Activated naive CD4-positive, alpha-beta T cell treated with anti-CD3 and anti-CD28 coated beads, Interleukin-2, amount 50 U/mL, for 24 hours (primary cell): ENCODE data around the gene LRRC15.

ENCODE experiments used
- H3K27ac Mint-ChIP-seq: one replicate; pipeline ENCODE4 v1.8.0; 2021; ENCODE audit warnings: mild to moderate bottlenecking, mixed read lengths
- H3K27me3 Mint-ChIP-seq: one replicate; pipeline ENCODE4 v1.8.0; 2021; ENCODE audit warnings: mixed read lengths
- H3K36me3 Mint-ChIP-seq: one replicate; pipeline ENCODE4 v1.8.0; 2021; ENCODE audit warnings: mixed read lengths
- H3K4me1 Mint-ChIP-seq: one replicate; pipeline ENCODE4 v1.8.0; 2021; ENCODE audit warnings: mixed read lengths
- H3K4me3 Mint-ChIP-seq: one replicate; pipeline ENCODE4 v1.8.0; 2021; ENCODE audit warnings: mild to moderate bottlenecking, mixed read lengths
- H3K9me3 Mint-ChIP-seq: one replicate; pipeline ENCODE4 v1.8.0; 2021; ENCODE audit warnings: mixed read lengths

The LRRC15 gene

DNA sequence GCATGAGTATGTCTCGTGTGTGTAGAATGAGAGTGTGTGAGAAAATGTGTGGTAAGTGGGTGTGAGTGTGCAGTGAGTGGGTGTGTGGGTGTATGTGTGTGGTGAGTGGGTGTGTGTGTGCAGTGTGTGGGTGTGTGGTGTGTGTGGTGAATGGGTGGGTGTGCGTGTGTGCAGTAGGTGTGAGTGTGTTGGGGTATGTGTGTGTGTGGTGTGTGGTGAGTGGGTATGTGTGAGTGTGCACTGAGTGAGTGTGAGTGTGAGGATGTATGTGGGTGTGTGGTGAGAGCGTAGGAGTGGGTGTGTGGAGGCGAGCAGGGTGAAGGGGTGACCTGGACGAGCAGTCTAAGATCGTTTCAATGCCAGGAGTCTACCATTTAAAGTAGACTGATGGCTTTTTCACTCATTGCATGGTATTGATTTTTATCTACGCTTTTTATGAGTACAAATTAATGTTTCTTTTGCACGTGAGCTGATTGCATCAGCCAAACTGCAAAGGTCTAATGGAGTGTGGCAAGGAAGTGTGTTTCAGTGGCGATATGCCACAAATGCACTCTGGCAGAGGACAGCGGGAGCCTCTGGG, 16.8 kb downstream of the LRRC15 start:
- H3K9me3 Mint-ChIP-seq, result no peaks in the 10 kb centered on the region
- no peak overlapping the region for H3K27ac Mint-ChIP-seq
- H3K27me3 Mint-ChIP-seq, result peaks cover 1% of the 10 kb centered on the region
- no peaks in the 10 kb centered on the region for H3K36me3 Mint-ChIP-seq
- peaks cover 3% of the 10 kb centered on the region for H3K4me1 Mint-ChIP-seq
- no peak overlapping the region for H3K4me3 Mint-ChIP-seq

DNA sequence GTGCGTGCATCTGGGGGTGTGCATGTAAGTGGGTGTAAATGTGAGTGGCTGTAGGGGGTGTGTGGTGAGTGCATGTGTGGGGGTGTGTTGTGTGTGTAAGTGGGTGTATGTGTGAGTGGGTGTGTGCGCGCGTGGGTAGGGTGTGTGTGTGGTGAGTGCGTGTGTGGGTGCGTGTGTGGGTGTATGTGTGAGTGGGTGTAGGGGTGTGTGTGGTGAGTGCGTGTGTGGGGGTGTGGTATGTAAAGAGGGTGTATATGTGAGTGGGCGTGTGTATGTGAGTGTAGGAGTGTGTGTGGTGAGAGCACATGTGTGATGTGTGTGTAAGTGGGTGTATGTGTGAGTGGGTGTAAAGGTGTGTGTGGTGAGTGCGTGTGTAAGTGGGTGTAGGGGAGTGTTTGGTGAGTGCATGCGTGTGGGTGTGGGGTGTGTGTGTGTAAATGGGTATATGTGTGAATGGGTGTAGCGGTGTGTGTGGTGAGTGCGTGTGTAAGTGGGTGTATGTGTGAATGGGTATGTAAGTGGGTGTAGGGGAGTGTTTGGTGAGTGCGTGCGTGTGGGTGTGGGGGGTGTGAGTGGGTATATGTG, 17.5 kb downstream of the LRRC15 start:
- peaks cover 3% of the 10 kb centered on the region for H3K4me1 Mint-ChIP-seq

DNA sequence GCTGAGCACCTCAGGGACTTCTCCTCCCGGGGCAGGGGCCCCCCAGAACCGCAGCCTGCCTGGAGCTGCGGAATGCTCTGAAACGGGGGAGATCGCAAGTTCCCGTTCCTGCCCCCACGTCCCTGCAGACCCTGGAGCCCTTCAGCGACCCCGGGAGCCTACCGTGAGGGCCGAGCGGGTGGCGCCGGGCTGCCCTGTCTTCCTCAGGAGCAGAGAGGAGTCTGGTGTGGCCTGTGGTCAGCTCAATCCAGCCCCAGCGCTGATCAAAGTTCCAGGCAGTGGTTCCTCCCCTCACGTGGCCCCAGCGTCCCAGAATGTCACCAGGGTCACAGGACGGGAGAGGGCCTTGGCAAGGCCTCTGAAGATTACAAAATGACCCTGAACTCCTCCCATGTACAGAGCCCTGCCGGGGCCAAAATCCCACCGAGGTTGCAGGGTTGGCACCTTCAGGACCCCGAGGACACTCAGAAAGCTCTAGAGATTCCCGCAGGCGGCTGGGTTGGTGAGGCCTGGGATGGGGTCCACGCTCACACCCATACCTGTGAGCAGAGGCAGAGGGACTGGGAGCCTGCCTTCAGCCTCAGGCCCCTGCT, 18.4 kb downstream of the LRRC15 start, which contains the start of gene CPN2:
CPN2 (minus strand) TSS at position 249 of the 593 bp plus-strand sequence. CDS start 8,626 bp downstream, outside the sequence.
- Mint-ChIP-seq H3K27me3 (no peaks in the 10 kb centered on the region), H3K4me1 (peaks cover 3% of the 10 kb centered on the region), H3K27ac (no peak within 1 kb of the TSS), H3K36me3 (no peaks in the 10 kb centered on the region), H3K9me3 (no peaks in the 10 kb centered on the region), H3K4me3 (no peak within 1 kb of the TSS)

More for the DNA sequence above, 17.5 kb downstream of the LRRC15 start:
- H3K27me3 Mint-ChIP-seq, result peaks cover 1% of the 10 kb centered on the region
- H3K4me3 Mint-ChIP-seq, result no peak overlapping the region
- H3K27ac Mint-ChIP-seq, result no peak overlapping the region
- no peaks in the 10 kb centered on the region for H3K36me3 Mint-ChIP-seq
- H3K9me3 Mint-ChIP-seq, result no peaks in the 10 kb centered on the region

DNA sequence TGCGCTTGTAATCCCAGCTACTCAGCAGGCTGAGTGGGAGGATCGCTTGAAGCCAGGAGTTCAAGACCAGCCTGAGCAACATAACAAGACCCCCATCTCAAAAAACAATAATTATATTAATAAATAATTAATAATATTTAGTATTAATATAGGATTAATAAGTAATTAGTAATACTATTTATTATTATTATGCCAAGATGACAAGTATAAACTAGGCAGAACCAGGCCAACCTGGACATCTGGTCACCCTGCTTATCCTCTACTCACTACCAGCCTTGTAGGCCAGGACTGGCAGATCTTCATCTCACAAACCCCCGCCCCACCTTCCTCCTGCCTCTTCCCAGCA, 18.8 kb downstream of the LRRC15 start:
- Mint-ChIP-seq H3K27me3 (no peaks in the 10 kb centered on the region), H3K4me1 (peaks cover 3% of the 10 kb centered on the region), H3K36me3 (no peaks in the 10 kb centered on the region), H3K9me3 (no peaks in the 10 kb centered on the region), H3K4me3 (no peak overlapping the region), H3K27ac (no peak overlapping the region)

DNA sequence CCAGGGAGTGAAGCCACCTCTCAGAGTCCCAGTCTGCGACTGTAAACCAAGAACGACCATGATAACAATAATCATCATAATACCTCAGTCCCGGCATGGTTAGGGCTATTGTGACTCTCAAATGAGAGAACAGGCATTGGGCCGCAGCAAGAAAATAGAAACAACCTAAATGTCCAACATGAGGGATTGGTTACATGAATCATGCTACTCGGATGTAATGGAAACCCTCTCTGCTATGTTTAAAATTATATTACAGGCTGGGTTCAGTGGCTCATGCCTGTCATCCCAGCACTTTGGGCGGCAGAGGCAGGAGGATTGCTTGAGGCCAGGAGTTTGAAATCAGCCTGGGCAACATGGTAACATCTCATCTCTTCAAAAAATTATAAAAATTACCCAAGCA, 21.2 kb downstream of the LRRC15 start:
- Mint-ChIP-seq H3K36me3 (no peaks in the 10 kb centered on the region), H3K9me3 (no peaks in the 10 kb centered on the region), H3K4me1 (peaks cover 6% of the 10 kb centered on the region), H3K27me3 (no peaks in the 10 kb centered on the region), H3K27ac (no peak overlapping the region), H3K4me3 (no peak overlapping the region)

DNA sequence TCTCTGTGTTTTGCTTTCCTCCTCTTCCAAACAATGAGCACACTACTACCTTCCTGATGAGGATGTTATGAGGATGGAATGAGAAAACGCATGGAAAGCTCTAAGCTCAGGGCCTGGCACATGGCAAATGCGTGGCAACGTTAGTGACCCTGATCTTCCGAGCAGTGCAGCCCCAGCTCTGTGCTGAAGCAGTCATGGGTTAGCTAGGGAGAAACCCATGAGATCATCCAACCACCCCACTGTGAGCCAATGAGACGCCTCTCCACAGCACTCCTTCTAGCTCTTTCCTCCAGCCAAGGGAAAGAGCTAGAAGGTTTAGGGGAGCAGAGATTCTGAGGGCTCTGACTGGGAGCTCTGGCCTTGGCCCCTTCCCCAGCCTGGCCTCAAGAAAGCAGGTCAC, 22.9 kb downstream of the LRRC15 start:
- Mint-ChIP-seq H3K27ac (no peak overlapping the region), H3K36me3 (no peaks in the 10 kb centered on the region), H3K4me1 (peaks cover 6% of the 10 kb centered on the region), H3K27me3 (no peaks in the 10 kb centered on the region), H3K4me3 (no peak overlapping the region), H3K9me3 (no peaks in the 10 kb centered on the region)

DNA sequence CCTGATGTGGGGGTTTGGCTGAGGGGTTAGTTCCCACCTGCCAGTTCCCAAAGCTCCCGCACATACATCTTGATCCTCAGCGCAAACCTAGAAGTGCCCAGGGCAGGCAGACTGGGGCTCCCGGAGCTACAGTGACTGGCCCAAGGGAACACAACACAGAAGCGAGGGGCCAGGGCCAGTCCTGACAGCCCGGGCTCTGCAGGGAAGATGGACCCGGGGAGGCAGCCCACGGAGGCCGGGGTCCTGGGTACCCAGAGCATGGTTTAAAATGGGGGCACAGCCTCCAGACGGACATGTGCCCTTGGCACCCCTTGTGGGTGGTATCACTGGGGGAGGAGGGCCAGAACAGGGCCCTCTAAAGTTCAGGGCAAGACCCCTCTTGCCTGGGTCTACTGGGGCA, 23.5 kb downstream of the LRRC15 start:
- peaks cover 6% of the 10 kb centered on the region for H3K4me1 Mint-ChIP-seq
- H3K9me3 Mint-ChIP-seq, result no peaks in the 10 kb centered on the region
- no peak overlapping the region for H3K27ac Mint-ChIP-seq
- no peaks in the 10 kb centered on the region for H3K36me3 Mint-ChIP-seq
- H3K4me3 Mint-ChIP-seq, result no peak overlapping the region
- no peaks in the 10 kb centered on the region for H3K27me3 Mint-ChIP-seq

DNA sequence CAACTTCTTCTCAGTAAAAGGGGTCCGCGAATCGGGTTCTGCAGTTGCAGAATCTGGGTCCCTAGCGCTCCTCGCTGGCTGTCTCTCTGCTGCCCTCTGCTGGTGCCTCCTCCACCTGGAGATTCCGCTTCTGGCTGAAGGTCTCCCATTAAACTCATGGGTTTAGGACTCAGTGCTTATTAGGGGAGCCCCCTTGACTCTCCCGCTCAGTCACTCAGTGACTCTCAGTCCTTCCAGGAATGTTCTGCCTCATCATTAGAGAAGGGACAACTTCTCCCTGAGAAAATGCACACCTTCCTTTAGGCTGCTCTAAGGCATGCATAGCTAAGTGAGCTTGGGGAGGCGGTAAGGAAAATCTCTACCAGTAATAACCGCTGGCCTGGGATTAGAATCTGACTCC, 25.5 kb downstream of the LRRC15 start:
- peaks cover 6% of the 10 kb centered on the region for H3K4me1 Mint-ChIP-seq
- no peak overlapping the region for H3K27ac Mint-ChIP-seq
- H3K4me3 Mint-ChIP-seq, result no peak overlapping the region
- H3K27me3 Mint-ChIP-seq, result no peaks in the 10 kb centered on the region
- no peaks in the 10 kb centered on the region for H3K9me3 Mint-ChIP-seq
- no peaks in the 10 kb centered on the region for H3K36me3 Mint-ChIP-seq

DNA sequence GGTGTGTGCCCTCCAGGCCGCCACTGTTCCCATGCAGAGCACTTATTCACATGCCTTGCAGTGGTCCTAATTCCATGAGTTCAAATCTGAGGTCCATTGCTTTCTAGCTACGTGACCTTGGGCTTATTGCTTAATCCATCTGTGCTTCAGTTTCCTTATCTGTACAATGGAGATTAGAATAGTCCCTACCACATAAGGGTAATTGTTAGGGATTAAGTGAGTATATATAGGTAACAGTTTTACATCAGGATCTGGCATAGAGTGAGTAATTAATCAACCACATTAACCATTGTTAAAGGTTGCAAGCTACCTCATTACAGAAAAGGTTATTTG, 26.0 kb downstream of the LRRC15 start:
- no peak overlapping the region for H3K27ac Mint-ChIP-seq
- H3K36me3 Mint-ChIP-seq, result no peaks in the 10 kb centered on the region
- H3K9me3 Mint-ChIP-seq, result no peaks in the 10 kb centered on the region
- H3K4me1 Mint-ChIP-seq, result peaks cover 6% of the 10 kb centered on the region
- H3K27me3 Mint-ChIP-seq, result no peaks in the 10 kb centered on the region
- H3K4me3 Mint-ChIP-seq, result no peak overlapping the region

DNA sequence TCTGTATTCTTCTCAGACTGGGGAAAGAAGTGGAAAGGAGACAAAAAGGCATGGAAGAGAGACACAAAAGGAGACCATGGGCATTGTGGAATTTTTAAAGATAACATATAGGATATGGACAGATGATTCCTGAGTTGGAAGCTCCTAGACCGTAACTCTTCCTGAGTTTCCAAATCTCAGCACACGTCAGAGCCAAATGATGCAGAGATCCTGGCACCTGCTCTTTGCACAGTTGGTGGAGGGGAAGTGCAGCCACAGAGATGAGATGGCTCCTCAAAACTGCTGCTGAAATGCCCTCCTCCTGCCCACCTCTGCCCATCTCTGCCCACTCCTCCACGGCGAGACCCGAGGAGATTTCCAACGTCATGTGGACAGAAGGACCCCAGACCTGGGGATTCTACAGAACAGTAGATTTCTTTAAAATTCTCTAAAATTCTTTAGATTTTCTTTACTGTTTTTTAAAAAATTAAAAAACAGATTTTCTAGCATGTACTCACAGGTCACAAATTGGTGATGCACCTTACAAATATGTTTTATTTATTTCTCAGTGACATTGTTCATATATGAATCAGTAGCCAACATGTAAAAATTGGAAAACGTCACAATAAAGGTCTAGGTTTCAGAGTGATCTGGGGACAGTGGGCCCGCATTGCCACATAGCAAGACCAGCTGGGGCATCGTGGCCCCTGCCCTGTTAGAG, 26.5 kb downstream of the LRRC15 start:
- Mint-ChIP-seq H3K9me3 (no peaks in the 10 kb centered on the region), H3K4me3 (no peak overlapping the region), H3K36me3 (no peaks in the 10 kb centered on the region), H3K27ac (no peak overlapping the region), H3K4me1 (peaks cover 6% of the 10 kb centered on the region), H3K27me3 (no peaks in the 10 kb centered on the region)

DNA sequence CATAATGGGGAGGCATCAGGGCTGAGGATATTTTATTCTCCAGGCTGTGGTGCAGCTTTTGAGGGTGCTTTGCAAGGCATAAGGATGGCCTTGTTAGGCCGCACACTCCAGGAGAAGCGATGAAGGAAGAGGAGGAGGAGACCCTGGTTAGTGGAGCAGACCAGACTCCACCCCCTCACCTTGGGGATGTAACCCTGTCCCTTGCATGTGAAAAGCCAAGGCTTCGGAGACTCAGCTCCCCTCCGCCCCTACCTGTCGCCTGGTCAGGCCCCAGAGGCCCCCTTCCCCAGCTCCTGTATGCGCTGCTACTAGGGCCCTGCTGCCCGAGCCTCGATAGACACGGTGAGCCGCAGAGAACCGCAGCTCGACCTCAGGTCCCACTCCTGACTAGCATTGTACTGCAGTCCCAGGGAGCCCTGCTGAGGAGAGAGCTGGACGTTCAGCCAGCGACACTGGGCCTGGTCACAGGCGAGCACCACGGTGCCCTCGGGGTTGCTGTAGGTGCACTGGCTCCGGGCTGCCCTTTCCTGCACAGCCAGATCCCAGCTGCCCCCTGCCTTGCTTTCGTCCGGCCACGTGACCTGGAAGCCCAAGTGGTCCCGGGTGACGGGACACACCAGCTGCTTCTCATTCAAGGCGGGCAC, 28.7 kb downstream of the LRRC15 start:
- Mint-ChIP-seq H3K36me3 (no peaks in the 10 kb centered on the region), H3K4me1 (peaks cover 6% of the 10 kb centered on the region), H3K4me3 (no peak overlapping the region), H3K27ac (no peak overlapping the region), H3K27me3 (no peaks in the 10 kb centered on the region), H3K9me3 (no peaks in the 10 kb centered on the region)

DNA sequence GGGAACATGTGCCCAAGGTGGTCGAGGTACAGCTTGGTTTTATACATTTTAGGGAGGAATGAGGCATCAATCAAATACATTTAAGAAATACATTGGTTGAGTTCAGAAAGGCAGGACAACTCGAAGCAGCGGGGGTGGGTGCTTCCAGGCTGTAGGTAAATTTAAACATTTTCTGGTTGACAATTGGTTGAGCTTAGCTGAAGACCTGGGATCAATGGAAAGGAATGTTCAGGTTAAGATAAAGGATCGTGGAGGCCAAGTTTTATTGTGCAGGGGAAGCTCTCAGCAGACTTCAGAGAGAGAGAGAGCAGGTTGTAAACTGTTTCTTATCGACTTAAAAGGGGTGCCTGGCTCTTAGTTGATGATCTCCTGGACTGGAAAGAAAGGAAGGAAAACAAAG, 29.7 kb downstream of the LRRC15 start:
- no peak overlapping the region for H3K4me3 Mint-ChIP-seq
- no peaks in the 10 kb centered on the region for H3K36me3 Mint-ChIP-seq
- H3K4me1 Mint-ChIP-seq, result peaks cover 6% of the 10 kb centered on the region
- no peak overlapping the region for H3K27ac Mint-ChIP-seq
- no peaks in the 10 kb centered on the region for H3K27me3 Mint-ChIP-seq
- no peaks in the 10 kb centered on the region for H3K9me3 Mint-ChIP-seq

DNA sequence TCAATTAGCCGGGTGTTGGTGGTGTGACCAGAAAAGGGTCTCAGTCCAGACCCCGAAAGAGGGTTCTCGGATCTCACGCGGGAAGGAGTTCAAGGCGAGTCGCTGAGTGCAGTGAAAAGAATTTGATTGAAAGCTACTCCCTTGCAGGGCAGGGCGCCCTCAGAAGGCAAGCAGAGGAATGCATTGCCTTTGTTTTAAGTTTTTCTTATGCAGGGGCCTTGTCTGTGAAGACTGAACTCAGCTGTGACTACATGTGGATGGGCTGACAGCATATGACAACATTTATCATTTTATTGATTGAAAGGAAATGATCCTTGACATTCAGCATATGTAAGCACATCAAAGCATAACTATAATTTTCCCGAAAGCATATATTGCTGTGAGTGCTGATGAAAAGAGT, 30.2 kb downstream of the LRRC15 start:
- Mint-ChIP-seq H3K27ac (no peak overlapping the region), H3K4me1 (peaks cover 6% of the 10 kb centered on the region), H3K27me3 (no peaks in the 10 kb centered on the region), H3K36me3 (no peaks in the 10 kb centered on the region), H3K9me3 (no peaks in the 10 kb centered on the region), H3K4me3 (no peak overlapping the region)

DNA sequence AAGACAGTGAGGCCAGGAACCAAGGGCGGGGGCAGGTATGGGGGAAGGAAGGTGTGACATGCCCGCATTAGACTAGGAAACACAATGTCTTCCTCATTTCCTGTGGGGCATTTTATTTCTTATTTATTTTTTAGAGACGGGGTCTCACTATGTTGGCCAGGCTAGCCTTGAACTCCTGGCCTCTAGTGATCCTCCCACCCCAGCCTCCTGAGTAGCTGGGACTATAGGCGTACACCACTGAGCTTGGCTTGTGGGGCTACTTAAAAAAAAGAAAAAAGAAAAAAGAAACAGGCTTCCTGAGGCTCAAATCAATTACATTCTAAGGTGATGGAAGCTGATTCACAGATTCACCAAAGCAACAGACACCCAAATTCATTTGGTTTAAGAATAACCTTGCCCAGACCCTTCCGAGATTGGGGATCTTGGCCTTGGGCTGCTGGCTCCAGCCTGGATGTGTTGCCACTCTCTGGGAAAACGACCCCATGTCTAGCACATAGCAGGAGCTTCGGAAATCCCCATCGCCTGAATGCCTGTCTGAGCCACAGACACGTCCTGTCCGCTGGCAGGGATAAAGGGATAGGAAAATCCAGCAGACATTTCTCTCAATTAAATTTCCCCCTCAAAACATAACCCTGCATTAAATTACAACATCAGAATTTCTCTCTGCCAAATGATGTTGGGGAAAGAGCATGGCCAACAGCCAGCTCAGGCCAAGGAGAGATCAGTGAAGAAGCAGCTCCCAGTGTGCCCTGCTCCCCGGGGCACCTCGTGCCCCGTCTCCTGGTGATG, 31.4 kb downstream of the LRRC15 start:
- H3K9me3 Mint-ChIP-seq, result no peaks in the 10 kb centered on the region
- H3K4me1 Mint-ChIP-seq, result no peaks in the 10 kb centered on the region
- no peak overlapping the region for H3K4me3 Mint-ChIP-seq
- H3K27me3 Mint-ChIP-seq, result peaks cover 6% of the 10 kb centered on the region
- H3K27ac Mint-ChIP-seq, result no peak overlapping the region
- H3K36me3 Mint-ChIP-seq, result no peaks in the 10 kb centered on the region

DNA sequence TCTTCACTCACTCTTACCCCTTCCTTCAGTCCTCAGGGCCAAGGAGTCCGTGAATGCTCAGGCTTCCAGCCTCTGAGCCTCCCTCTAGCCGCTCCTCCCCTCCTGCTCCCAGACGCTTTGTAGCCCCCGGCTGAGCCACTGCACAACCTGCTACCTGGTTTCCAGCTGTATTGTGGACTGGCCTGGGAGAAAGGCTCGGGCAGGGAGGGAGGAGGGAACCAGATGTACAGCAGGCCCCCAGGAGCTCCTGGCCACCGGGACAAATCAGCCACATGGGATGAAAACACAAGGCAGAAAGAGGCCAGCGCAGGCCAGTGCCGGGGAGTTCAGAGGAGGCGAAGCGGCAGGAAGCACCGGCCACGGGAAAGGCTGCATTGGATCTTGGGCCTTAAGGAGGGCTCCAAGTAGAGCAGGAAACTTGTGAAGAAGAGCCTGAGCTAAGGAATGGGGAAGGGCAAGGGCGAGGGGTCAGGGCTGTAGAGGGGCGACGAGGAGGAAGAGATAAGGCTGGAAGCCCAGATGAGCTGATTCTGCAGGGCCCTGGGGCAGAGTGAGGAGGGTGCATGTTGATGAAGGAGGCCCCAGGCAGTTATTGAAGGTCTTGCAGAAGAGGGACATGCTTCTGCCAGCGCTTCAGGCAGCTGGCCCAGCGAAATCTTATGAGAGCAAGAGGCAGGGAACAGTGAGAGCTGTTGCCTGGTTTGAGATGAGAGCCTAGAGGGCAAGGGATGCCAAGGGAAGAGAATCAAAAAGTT, 32.8 kb downstream of the LRRC15 start:
- Mint-ChIP-seq H3K36me3 (no peaks in the 10 kb centered on the region), H3K4me3 (no peak overlapping the region)

More for the DNA sequence above, 32.8 kb downstream of the LRRC15 start:
- H3K4me1 Mint-ChIP-seq, result no peaks in the 10 kb centered on the region
- no peaks in the 10 kb centered on the region for H3K9me3 Mint-ChIP-seq
- H3K27me3 Mint-ChIP-seq, result peaks cover 13% of the 10 kb centered on the region
- H3K27ac Mint-ChIP-seq, result no peak overlapping the region
